Epithelial cell of proximal tubule (primary cell): ENCODE results near the gene APH1B. TPM values are rescaled to one million over a fixed set of nuclear protein-coding genes. Genes with fewer than 3 reads are reported as not detected.

Experiments used
- DNase-seq: peaks from one replicate; pipeline ENCODE4 v3.0.0-alpha.2; 2011; ENCODE audit warnings: low read depth
- H3K4me3 ChIP-seq: 2 replicates; pipeline ENCODE4 v1.5.1; 2011; ENCODE audit warnings: low read depth, mild to moderate bottlenecking, low read length
- CTCF ChIP-seq: conservative IDR thresholded peaks from 2 replicates; pipeline ENCODE4 v1.5.1; 2012; ENCODE audit warnings: low read depth, mild to moderate bottlenecking, low read length
- total RNA-seq: library from RNA; depleted of rRNA; stranded (reverse); fragments of >200 nt; gene quantifications from 2 replicates; pipeline ENCODE4 v1.2.3, GENCODE V29; 2015

APH1B gene
- total RNA-seq, 1 donor from 2014 or later: 3.9 TPM

DNA sequence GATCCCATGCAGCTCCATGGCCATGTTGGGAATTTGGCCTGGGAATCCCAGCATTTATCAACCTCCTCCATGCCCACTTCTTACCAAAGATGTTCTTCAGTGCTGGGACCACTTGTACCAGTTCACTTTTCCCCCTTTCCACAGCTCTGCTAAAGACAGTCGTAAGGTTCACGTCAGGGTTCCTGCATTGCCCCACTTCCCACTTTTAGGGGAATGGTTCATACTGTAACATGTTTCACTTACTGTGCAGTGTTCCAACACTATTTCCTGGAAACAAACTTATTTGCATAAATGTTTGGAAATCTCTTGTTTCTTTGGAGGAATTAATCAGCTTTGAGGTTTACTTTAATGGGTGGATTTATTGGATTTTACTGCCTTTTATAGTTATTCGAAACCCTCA, 17.0 kb downstream of the APH1B start:
- DNase-seq: no peak
- no peak for TF ChIP-seq CTCF
- no peak overlapping the region for H3K4me3 ChIP-seq

- DNase-seq: no peak
- H3K4me3 ChIP-seq: no peak overlapping the region
- no peak for TF ChIP-seq CTCF
Observed at GRCh38 chr15:63295341-63295740, 17.9 kb downstream of the APH1B start.

GRCh38 chr15:63296195-63296594, 18.8 kb downstream of the APH1B start:
- no peak overlapping the region for H3K4me3 ChIP-seq
- no peak for TF ChIP-seq CTCF
- no peak for DNase-seq

DNA sequence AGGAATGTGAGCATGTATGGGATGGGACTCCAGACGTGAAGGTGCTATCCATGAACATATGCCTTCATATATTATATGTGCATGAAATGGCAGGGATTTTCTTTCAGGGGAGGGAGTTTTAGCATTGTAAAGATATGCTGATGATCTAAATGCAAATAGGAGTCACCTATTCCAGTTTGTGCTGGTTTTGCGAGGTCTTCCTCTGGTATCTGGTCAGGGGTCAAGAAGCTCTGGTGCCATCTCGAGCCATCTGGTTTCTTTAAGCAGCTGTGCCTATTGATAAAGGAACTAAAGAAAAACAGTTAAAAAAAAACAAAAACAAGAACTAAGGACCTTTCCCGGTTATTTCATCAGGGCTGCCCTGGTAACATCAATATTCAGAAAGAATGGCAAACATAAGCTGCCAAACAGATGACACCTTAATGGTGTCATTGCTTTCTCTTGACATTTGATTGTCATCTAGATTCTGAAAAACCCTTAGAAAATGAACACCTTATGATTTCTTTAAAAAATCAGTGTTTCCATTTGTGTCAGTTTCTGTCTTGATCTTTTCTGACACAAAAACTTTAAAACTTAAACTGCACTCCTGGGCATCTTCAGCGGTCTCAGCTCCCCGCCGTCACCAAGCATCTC, 22.7 kb downstream of the APH1B start:
- H3K4me3 ChIP-seq: no peak overlapping the region
- TF ChIP-seq CTCF: no peak
- DNase-seq: no peak

DNA sequence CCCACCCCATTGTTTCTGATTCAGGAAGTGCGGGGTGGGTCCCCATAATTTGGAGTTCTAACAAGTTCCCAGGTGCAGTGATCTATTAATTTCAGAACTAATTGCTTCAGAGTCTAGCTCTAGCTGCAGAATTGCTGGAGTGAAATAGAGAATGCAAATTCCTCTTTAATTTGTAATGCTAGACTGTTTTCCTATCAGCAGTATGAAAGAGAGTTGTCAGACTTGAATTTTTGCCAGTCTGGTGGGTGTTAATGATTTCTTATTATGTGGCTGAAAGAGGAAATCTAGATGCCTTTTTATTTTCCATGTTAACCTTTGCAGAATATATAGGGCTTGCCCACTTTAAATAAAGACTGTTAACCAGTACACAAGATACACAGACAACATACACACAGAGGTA, 23.7 kb downstream of the APH1B start:
- H3K4me3 ChIP-seq: no peak overlapping the region
- no peak for TF ChIP-seq CTCF
- DNase-seq: no peak

DNA sequence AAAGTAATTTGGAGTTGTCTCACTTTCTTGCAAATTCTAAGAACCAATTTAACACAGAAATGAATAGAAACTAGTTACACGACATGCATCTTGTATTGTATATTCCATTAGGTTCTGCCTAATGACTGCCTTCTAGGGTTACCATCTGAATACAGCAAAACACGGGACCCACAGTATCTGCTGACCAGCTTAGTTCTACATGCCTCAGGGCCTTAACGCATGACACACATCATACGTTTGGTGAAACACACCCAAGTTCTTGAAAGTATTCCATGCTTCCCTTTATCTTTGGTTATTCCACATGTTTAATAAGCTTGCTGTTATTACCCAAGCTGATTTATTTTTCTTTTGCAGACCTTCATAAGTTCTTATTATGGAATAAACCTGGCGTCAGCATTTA, 27.9 kb downstream of the APH1B start:
- H3K4me3 ChIP-seq: no peak overlapping the region

More for the DNA sequence above, 27.9 kb downstream of the APH1B start:
- TF ChIP-seq CTCF: no peak
- DNase-seq: no peak
